GM12892 (cell line): ENCODE data around the gene CCDC47.
A peak's percentile ranks its signal among the peaks of the same experiment; 100 is the strongest.

Experiments
- DNase-seq: peaks from one replicate; pipeline ENCODE4 v3.0.0; 2011; ENCODE audit not compliant: insufficient read length
- FAIRE-seq: peaks from 2 replicates; lab custom pipeline; 2011; peaks lifted over from hg19 to GRCh38; lab: Jason Lieb, UNC
- POLR2A ChIP-seq: IDR thresholded peaks from 2 replicates; pipeline ENCODE4 v1.6.1; 2011; ENCODE audit warnings: low read depth, low read length, control low read depth
- POLR2AphosphoS5 ChIP-seq: IDR thresholded peaks from 2 replicates; pipeline ENCODE4 v1.6.1; 2011; ENCODE audit warnings: low read depth, low read length, control low read depth
- TAF1 ChIP-seq: IDR thresholded peaks from 2 replicates; pipeline ENCODE4 v1.6.1; 2011; ENCODE audit warnings: low read depth, mild to moderate bottlenecking, control low read depth, low read length, borderline replicate concordance

CCDC47 gene

GRCh38 chr17:63780507-63780906 lies 7.1 kb upstream of the CCDC47 start:
- FAIRE-seq (no peak), DNase-seq (no peak)
- no peak for TF ChIP-seq TAF1

DNA sequence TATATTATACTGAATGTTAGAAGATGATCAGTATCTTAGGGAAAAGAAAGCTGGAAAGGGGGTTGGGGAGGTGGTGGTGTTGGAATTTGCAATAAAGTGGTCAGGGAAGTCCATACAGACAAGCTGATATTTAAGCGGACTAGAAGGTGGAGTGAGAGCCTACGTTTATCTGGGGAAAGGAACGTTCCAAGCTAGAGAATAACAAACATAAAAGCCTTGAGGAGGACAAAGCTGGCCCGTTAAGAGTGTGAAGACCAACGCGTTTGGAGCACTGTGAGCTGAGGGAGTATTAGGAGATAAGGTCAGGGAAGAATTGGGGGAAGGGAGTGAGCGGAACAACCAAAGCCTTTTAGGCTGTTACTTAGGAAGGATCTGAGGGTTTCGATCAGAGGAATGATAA lies 2.0 kb upstream of the CCDC47 start:
- TF ChIP-seq TAF1 (no peak), POLR2A (no peak), POLR2AphosphoS5 (no peak)
- FAIRE-seq, result no peak
- DNase-seq, result no peak

GRCh38 chr17:63774969-63775265 lies 1.5 kb upstream of the CCDC47 start:
- FAIRE-seq (no peak), DNase-seq (no peak)
- TF ChIP-seq POLR2AphosphoS5 (no peak), TAF1 (no peak), POLR2A (no peak; the same call in 1 of the 2 replicates)

- no peak; the same call in 1 of the 2 replicates for TF ChIP-seq POLR2AphosphoS5
- TF ChIP-seq POLR2A, result no peak; the same call in 1 of the 2 replicates
- TF ChIP-seq TAF1, result 0 out of 2 replicates have a peak, but pooled peaks have one; percentile 33
- DNase-seq (peak; percentile 40), FAIRE-seq (no peak)
Measured at GRCh38 chr17:63774141-63774968, 958 bp upstream of the CCDC47 start, which contains the start of gene DDX42. Gene DDX42 (plus strand): TSS chr17:63774170. CDS start chr17:63787050, 12,880 bp downstream.

DNA sequence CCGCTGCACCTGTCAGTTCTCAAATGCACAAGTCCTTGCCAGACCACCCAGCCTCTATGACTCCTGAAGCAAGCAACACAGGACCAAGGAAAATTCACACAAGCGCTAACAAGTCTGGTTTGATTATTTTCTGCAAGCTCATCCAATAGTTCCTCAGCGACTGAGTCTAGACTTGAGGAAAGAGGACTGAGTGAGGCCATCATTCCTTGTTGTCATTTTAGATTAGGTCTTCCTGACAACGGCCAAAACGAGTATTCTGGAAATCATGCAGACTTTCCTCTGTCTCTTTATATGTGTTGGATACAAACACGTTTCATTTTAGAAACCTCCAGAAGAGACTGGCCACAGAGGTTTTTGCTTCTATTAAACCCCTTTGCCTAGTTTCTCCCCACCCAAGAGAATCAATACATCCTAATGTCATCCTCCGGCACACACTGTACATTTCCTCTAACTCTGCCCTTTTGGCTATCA lies 561 bp downstream of the CCDC47 start:
- FAIRE-seq (no peak), DNase-seq (no peak)
- TF ChIP-seq TAF1 (no peak), POLR2AphosphoS5 (no peak), POLR2A (no peak)

DNA sequence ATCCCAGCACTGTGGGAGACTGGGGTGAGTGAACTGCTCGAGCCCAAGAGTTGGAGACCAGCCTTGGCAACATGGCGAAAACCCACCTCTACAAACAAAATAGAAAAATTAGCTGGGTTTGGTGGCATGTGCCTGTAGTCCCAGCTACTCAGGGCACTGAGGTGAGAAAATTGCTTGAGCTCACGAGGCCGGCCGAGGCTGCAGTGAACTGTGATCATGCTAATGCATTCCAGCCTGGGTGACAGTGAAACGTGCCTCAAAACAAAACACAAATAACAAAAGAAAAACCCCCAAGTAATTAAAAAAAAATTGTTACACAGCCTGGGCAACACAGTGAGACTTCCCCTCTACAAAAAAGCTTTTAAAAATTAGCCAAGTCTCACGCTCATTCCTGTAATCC lies 5.0 kb downstream of the CCDC47 start:
- DNase-seq (no peak), FAIRE-seq (no peak)
- TF ChIP-seq TAF1 (no peak), POLR2A (no peak), POLR2AphosphoS5 (no peak)

GRCh38 chr17:63766754-63767153 lies 6.6 kb downstream of the CCDC47 start:
- no peak for TF ChIP-seq TAF1
- no peak for TF ChIP-seq POLR2AphosphoS5
- TF ChIP-seq POLR2A, result no peak
- DNase-seq (no peak), FAIRE-seq (no peak)

GRCh38 chr17:63764716-63765115 lies 8.7 kb downstream of the CCDC47 start:
- FAIRE-seq (no peak), DNase-seq (no peak)
- TF ChIP-seq POLR2AphosphoS5 (no peak), TAF1 (no peak), POLR2A (no peak)

DNA sequence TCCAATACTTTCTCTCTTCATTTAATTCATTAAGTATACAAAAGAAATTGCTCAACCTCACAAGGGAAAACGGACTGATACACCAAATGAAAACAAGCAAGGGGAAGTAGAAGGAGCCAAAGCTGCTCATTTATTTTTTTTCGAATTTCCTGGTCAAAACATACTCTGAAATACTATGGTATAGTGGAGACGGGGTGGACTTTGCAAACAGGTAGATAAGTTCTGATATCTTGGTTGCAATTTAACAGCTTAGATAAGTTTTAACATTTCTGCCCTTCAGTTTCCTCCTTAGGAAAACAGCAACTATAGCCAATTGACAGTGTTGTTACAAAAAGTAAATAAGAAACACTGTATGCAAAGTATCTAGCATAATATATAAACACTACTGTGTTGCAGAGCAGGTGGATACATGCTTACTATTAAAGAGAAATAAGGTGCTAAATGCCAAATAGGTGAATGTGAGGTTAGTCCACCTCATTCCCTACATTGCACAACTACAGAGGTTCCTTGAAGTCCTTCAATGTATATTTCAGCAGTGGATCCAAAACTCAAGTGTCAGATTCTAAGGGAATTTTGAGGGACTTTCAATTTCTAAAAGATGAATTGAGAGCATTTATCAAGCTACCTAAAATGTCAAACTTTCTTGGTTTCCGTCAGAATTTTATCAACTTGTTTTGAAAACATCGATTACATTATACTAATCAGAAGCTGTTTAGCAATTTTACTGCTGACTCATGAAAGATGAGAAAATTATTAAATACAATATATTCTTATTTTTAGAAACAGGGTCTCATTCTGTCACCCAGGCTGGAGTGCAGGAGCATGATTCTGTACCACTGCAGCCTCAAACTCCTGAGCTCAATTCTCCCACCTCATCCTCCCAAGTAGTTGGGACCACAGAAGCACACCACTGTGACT lies 11.0 kb downstream of the CCDC47 start:
- DNase-seq (no peak), FAIRE-seq (no peak)
- TF ChIP-seq POLR2A (no peak), TAF1 (no peak), POLR2AphosphoS5 (no peak)

DNA sequence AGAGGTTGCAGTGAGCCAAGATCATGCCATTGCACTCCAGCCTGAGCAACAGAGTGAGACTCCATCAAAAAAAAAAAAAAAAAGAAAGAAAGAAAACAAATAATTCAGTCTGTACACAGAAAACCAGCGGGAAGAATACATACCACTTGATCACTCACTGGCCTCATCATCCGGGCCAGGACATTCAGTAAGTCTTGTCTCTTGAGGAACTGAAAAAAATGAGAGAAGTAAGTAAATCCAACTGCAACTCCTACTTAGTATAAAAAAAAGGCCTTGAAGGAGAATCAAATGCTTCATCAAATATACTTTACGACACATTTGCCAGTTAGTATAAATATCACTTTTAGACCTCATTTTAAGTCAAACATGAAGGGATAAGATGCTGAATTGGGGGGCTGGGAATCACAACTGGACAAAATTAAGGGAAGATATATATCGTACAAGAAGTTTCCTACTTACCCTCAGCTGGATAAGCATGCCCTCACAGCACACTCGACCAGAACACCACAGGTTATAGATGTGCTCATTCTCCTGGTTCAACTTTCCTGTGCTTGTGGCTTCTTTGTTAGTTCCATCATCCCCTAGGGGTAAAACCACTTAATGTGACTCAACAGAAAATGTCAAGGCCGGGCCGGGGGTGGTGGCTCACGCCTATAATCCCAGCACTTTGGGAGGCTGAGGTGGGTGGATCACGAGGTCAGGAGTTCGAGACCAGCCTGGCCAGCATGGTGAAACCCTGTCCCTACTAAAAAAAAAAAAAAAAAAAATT lies 12.4 kb downstream of the CCDC47 start:
- DNase-seq, result no peak
- no peak for FAIRE-seq
- TF ChIP-seq TAF1 (no peak), POLR2AphosphoS5 (no peak), POLR2A (no peak)

- no peak for DNase-seq
- no peak for TF ChIP-seq POLR2AphosphoS5
- no peak for TF ChIP-seq TAF1
- no peak for TF ChIP-seq POLR2A
- no peak for FAIRE-seq
Measured at GRCh38 chr17:63758428-63758827, 15.0 kb downstream of the CCDC47 start.
